Vagina (tissue), 2 donors: ENCODE measurements around the gene SMC6.

Experiments used
- POLR2AphosphoS5 ChIP-seq, 2 donors: sonication (generic); formaldehyde crosslinking; IDR thresholded peaks; one replicate each; pipeline ENCODE4 v1.9.0; 2017; ENCODE audit warnings: antibody characterized with exemption in 2 of 2, mild to moderate bottlenecking in 2 of 2, low read depth in 1 of 2; ENCODE audit not compliant: insufficient read depth in 1 of 2
- TF ChIP-seq, protein P1 (sequence below), 3 experiments: fragments of 450-650 bp in 2 of 3; fragments of 200-600 bp in 1 of 3; sonication (generic) in 1 of 3; IDR thresholded peaks; one replicate each; pipeline ENCODE4 v1.5.1; 2017 to 2019; ENCODE audit warnings: antibody characterized with exemption in 3 of 3, mild to moderate bottlenecking in 2 of 3, moderate library complexity in 2 of 3

DNA sequence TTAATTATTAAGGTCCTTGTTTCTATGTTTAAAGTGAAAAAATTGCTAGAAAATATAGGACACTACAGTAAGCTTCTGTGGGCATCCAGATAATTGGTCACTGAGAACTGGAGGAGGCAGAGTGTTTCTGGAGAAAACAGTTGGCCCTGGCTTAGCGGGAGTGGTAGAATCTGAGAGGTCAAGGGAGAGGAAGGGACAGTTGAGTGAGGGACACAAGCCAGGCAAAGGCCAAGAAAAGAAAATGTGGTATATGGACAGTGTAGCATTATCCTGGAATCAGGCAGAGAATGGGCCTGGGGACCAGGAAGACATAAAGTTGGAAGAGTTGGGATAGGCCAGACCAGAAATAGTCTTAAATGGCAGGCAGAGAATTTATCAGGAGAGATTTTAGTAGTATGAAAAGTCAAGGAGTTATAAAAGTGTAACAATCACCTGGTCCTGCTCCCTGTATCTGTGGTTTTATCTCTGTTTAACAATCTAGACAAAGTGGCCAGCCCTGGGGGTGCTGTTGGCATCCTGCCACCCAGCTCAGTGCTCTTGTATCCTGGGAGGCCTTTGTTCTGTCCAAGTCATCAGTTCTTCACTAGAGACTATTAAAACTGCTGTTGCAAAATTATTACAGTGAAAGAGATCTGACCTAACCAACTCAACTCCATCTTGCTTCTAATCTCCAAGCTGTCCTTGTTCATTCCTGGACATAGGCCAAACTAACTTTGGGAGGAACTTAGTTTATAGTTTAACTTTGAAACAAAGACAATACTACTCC lies 47.3 kb upstream of the SMC6 start:
- TF ChIP-seq, protein P1, sequence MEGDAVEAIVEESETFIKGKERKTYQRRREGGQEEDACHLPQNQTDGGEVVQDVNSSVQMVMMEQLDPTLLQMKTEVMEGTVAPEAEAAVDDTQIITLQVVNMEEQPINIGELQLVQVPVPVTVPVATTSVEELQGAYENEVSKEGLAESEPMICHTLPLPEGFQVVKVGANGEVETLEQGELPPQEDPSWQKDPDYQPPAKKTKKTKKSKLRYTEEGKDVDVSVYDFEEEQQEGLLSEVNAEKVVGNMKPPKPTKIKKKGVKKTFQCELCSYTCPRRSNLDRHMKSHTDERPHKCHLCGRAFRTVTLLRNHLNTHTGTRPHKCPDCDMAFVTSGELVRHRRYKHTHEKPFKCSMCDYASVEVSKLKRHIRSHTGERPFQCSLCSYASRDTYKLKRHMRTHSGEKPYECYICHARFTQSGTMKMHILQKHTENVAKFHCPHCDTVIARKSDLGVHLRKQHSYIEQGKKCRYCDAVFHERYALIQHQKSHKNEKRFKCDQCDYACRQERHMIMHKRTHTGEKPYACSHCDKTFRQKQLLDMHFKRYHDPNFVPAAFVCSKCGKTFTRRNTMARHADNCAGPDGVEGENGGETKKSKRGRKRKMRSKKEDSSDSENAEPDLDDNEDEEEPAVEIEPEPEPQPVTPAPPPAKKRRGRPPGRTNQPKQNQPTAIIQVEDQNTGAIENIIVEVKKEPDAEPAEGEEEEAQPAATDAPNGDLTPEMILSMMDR (IDR thresholded peaks at IDR 0.05) = no peak
- TF ChIP-seq POLR2AphosphoS5 (IDR thresholded peaks at IDR 0.05; ENCODE audit: insufficient read depth in 1 of 2, low read depth in 1 of 2) = no peak
